ENCODE results near the gene PLOD2. TPM values are rescaled to one million over a fixed set of nuclear protein-coding genes. Genes with fewer than 3 reads are reported as not detected.
"Not testable (repeated sequence)": the region's sequence is repeated elsewhere in the genome, so short reads cannot be mapped to it uniquely, and the experiment has no call there.

The PLOD2 gene
- total RNA-seq, 4 donors from 2014 or later: 17.2 to 27.6 (median 19.5) TPM

- Histone ChIP-seq H3K4me3 (no peak overlapping the region), H3K36me3 (peaks cover 0 to 26% (median 4%) of the 10 kb centered on the region in 3 donors), H3K4me1 (peaks cover 0 to 13% (median 2%) of the 10 kb centered on the region in 4 donors), H3K27me3 (no peaks in the 10 kb centered on the region), H3K9me3 (no peaks in the 10 kb centered on the region), H3K27ac (no peak overlapping the region)
- TF ChIP-seq POLR2A (IDR thresholded peaks at IDR 0.05): no peak
- TF ChIP-seq, protein P1, sequence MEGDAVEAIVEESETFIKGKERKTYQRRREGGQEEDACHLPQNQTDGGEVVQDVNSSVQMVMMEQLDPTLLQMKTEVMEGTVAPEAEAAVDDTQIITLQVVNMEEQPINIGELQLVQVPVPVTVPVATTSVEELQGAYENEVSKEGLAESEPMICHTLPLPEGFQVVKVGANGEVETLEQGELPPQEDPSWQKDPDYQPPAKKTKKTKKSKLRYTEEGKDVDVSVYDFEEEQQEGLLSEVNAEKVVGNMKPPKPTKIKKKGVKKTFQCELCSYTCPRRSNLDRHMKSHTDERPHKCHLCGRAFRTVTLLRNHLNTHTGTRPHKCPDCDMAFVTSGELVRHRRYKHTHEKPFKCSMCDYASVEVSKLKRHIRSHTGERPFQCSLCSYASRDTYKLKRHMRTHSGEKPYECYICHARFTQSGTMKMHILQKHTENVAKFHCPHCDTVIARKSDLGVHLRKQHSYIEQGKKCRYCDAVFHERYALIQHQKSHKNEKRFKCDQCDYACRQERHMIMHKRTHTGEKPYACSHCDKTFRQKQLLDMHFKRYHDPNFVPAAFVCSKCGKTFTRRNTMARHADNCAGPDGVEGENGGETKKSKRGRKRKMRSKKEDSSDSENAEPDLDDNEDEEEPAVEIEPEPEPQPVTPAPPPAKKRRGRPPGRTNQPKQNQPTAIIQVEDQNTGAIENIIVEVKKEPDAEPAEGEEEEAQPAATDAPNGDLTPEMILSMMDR (IDR thresholded peaks at IDR 0.05): no peak
- TF ChIP-seq EP300 (IDR thresholded peaks at IDR 0.05): no peak
- WGBS, 2 donors: 84 to 85% methylated on average over 6 of the region's 6 CpGs
- no peak for DNase-seq (ENCODE audit: low spot score in 2 of 2)
Measured at GRCh38 chr3:146124126-146124801, 36.7 kb downstream of the PLOD2 start.

- TF ChIP-seq, protein P1 (IDR thresholded peaks at IDR 0.05): no peak
- TF ChIP-seq EP300 (IDR thresholded peaks at IDR 0.05) (no peak), POLR2A (IDR thresholded peaks at IDR 0.05) (no peak)
- Histone ChIP-seq H3K9me3 (peaks cover 0 to 21% (median 2%) of the 10 kb centered on the region in 4 donors), H3K36me3 (peaks cover 0 to 56% (median 4%) of the 10 kb centered on the region in 3 donors), H3K27me3 (no peaks in the 10 kb centered on the region), H3K27ac (no peak overlapping the region), H3K4me1 (no peaks in the 10 kb centered on the region), H3K4me3 (no peak overlapping the region)
- WGBS, 2 donors: 95 to 96% methylated on average over 2 of the region's 2 CpGs
- no peak for DNase-seq (ENCODE audit: low spot score in 2 of 2)
Measured at GRCh38 chr3:146117406-146118285, 43.3 kb downstream of the PLOD2 start.

DNA sequence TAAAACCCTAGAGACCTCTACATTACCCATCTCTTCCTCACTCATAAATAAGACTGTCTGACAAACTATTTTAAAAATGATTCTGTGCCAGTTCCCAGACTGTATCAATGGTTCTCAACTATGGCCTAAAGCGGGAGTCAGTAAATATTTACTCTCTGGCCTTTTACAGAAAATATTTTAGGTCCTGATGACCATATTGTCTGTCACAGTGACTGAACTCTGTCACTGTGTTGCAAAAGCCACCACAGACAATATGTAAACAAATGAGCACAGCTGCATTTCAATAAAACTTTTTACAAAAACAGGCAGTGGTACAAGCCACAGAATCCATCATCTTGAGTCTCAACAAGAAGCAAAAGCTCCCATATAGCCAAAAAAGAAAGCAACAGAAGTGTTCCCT, 45.4 kb downstream of the PLOD2 start:
- TF ChIP-seq EP300 (IDR thresholded peaks at IDR 0.05): no peak
- TF ChIP-seq POLR2A (IDR thresholded peaks at IDR 0.05): no peak
- TF ChIP-seq, protein P1 (IDR thresholded peaks at IDR 0.05): no peak
- Histone ChIP-seq H3K4me3 (no peak overlapping the region), H3K36me3 (peaks cover 0 to 38% (median 0%) of the 10 kb centered on the region in 3 donors), H3K4me1 (no peaks in the 10 kb centered on the region), H3K27ac (no peak overlapping the region), H3K27me3 (no peaks in the 10 kb centered on the region), H3K9me3 (peaks cover 0 to 21% (median 2%) of the 10 kb centered on the region in 4 donors)
- 87% methylated on average over 1 of the region's 1 CpG for WGBS, 2 donors
- no peak for DNase-seq (ENCODE audit: low spot score in 2 of 2)

DNA sequence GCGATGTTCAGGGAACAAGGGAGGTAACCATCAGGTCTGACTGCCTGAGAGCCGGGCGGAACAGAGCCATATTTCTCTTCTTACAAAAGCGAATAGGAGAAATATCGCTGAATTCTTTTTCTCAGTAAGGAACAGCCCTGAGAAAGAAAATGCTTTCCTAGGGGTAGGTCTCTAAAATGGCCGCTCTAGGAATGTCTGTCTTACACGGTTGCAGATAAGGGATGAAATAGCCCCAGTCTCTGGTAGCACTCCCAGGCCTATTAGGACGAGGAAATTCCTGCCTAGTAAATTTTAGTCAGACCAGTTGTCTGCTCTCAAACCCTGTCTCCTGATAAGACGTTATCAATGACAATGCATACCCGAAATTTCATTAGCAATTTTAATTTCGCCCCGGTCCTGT, 47.2 kb downstream of the PLOD2 start:
- H3K36me3 ChIP-seq: peaks cover 0 to 31% (median 0%) of the 10 kb centered on the region in 3 donors
- DNase-seq (ENCODE audit: low spot score in 2 of 2); H3K4me1 ChIP-seq; H3K27ac ChIP-seq; H3K27me3 ChIP-seq; H3K4me3 ChIP-seq: not testable (repeated sequence)
- H3K9me3 ChIP-seq: peaks cover 0 to 21% (median 2%) of the 10 kb centered on the region in 4 donors
- 95 to 97% methylated on average over 12 of the region's 12 CpGs for WGBS, 2 donors

DNA sequence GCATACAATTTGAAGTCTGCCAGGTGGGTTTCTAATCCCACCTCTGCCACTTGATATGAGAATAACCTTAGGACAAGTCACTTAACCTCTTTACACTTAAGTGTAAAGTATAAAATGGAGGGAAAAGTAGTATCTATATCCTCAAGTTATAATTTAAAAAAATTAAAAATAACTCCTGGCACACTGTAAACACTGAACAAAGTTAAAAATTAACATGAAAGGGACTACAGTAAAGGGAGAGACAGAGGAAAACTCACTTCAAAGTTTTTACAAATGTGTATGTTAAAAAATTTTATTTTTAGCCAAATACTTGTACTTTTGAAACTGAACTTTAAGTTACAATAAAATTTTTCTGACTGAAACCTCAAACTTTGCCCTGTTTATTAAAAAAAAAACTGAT, 49.6 kb downstream of the PLOD2 start:
- TF ChIP-seq POLR2A (IDR thresholded peaks at IDR 0.05): no peak
- TF ChIP-seq EP300 (IDR thresholded peaks at IDR 0.05): no peak
- TF ChIP-seq, protein P1 (IDR thresholded peaks at IDR 0.05): no peak
- Histone ChIP-seq H3K27me3 (no peaks in the 10 kb centered on the region), H3K27ac (no peak overlapping the region), H3K36me3 (peaks cover 0 to 26% (median 0%) of the 10 kb centered on the region in 3 donors), H3K9me3 (peaks cover 0 to 17% (median 2%) of the 10 kb centered on the region in 4 donors), H3K4me3 (no peak overlapping the region), H3K4me1 (no peaks in the 10 kb centered on the region)
- no peak for DNase-seq (ENCODE audit: low spot score in 2 of 2)

Data from tibial nerve (tissue), 4 donors.